Measurements from ENCODE around the gene UGP2.

UGP2 gene

GRCh38 chr2:63890678-63891077, 49.0 kb downstream of the UGP2 start:
- Histone ChIP-seq H3K36me3 (ENCODE audit: insufficient read depth, low read length) (peaks cover 85% of the 10 kb centered on the region), H3K4me2 (ENCODE audit: low read length) (no peak overlapping the region), H3K9ac (ENCODE audit: low read length) (no peak overlapping the region), H3K4me3 (ENCODE audit: low read depth, low read length, poor library complexity, severe bottlenecking) (no peak overlapping the region), H3K27ac (ENCODE audit: low read depth, low read length, poor library complexity, severe bottlenecking) (no peak overlapping the region), H3K79me2 (ENCODE audit: insufficient read depth, low read length) (no peaks in the 10 kb centered on the region), H3F3A (ENCODE audit: insufficient read depth, low read length) (0 out of 2 replicates have a peak, but pooled peaks cover 9% of the 10 kb centered on the region), H4K20me1 (ENCODE audit: insufficient read depth, low read length) (no peaks in the 10 kb centered on the region), H3K9me2 (ENCODE audit: low read depth, low read length) (no peaks in the 10 kb centered on the region), H3K27me3 (ENCODE audit: insufficient read depth, low read length) (no peaks in the 10 kb centered on the region), H2AFZ (ENCODE audit: low read length) (no peak overlapping the region), H3K4me1 (ENCODE audit: insufficient read depth, low read length, severe bottlenecking) (no peaks in the 10 kb centered on the region), H3K9me3 (ENCODE audit: low read length) (no peaks in the 10 kb centered on the region)
- TF ChIP-seq EZH2 (IDR thresholded peaks at IDR 0.05; ENCODE audit: borderline replicate concordance, low read length) (no peak), CTCF (IDR thresholded peaks at IDR 0.05; ENCODE audit: low read length) (no peak)

- Histone ChIP-seq H3K27me3 (ENCODE audit: insufficient read depth, low read length) (no peaks in the 10 kb centered on the region), H2AFZ (ENCODE audit: low read length) (no peak overlapping the region), H4K20me1 (ENCODE audit: insufficient read depth, low read length) (no peaks in the 10 kb centered on the region), H3F3A (ENCODE audit: insufficient read depth, low read length) (0 out of 2 replicates have a peak, but pooled peaks cover 9% of the 10 kb centered on the region), H3K9ac (ENCODE audit: low read length) (no peak overlapping the region), H3K4me2 (ENCODE audit: low read length) (no peak overlapping the region), H3K27ac (ENCODE audit: low read depth, low read length, poor library complexity, severe bottlenecking) (no peak overlapping the region), H3K79me2 (ENCODE audit: insufficient read depth, low read length) (no peaks in the 10 kb centered on the region), H3K9me3 (ENCODE audit: low read length) (no peaks in the 10 kb centered on the region), H3K4me1 (ENCODE audit: insufficient read depth, low read length, severe bottlenecking) (no peaks in the 10 kb centered on the region), H3K36me3 (ENCODE audit: insufficient read depth, low read length) (peaks cover 84% of the 10 kb centered on the region), H3K4me3 (ENCODE audit: low read depth, low read length, poor library complexity, severe bottlenecking) (no peak overlapping the region), H3K9me2 (ENCODE audit: low read depth, low read length) (no peaks in the 10 kb centered on the region)
- no peak for TF ChIP-seq EZH2 (IDR thresholded peaks at IDR 0.05; ENCODE audit: borderline replicate concordance, low read length)
- no peak for TF ChIP-seq CTCF (IDR thresholded peaks at IDR 0.05; ENCODE audit: low read length)
Observed at GRCh38 chr2:63891488-63892030, 49.9 kb downstream of the UGP2 start.

GRCh38 chr2:63893163-63893562, 51.5 kb downstream of the UGP2 start:
- no peak overlapping the region for H3K27ac ChIP-seq (ENCODE audit: low read depth, low read length, poor library complexity, severe bottlenecking)
- H3K9ac ChIP-seq (ENCODE audit: low read length), result no peak overlapping the region
- no peaks in the 10 kb centered on the region for H3K9me3 ChIP-seq (ENCODE audit: low read length)
- H3K79me2 ChIP-seq (ENCODE audit: insufficient read depth, low read length), result no peaks in the 10 kb centered on the region
- no peak overlapping the region for H2AFZ ChIP-seq (ENCODE audit: low read length)
- H3K36me3 ChIP-seq (ENCODE audit: insufficient read depth, low read length), result peaks cover 78% of the 10 kb centered on the region
- H4K20me1 ChIP-seq (ENCODE audit: insufficient read depth, low read length), result no peaks in the 10 kb centered on the region
- H3F3A ChIP-seq (ENCODE audit: insufficient read depth, low read length), result 0 out of 2 replicates have a peak, but pooled peaks cover 3% of the 10 kb centered on the region
- H3K4me3 ChIP-seq (ENCODE audit: low read depth, low read length, poor library complexity, severe bottlenecking), result no peak overlapping the region
- TF ChIP-seq EZH2 (IDR thresholded peaks at IDR 0.05; ENCODE audit: borderline replicate concordance, low read length) (no peak), CTCF (IDR thresholded peaks at IDR 0.05; ENCODE audit: low read length) (no peak)
- no peak overlapping the region for H3K4me2 ChIP-seq (ENCODE audit: low read length)
- no peaks in the 10 kb centered on the region for H3K9me2 ChIP-seq (ENCODE audit: low read depth, low read length)
- no peaks in the 10 kb centered on the region for H3K27me3 ChIP-seq (ENCODE audit: insufficient read depth, low read length)
- no peaks in the 10 kb centered on the region for H3K4me1 ChIP-seq (ENCODE audit: insufficient read depth, low read length, severe bottlenecking)
